KOPT-K1 (cell line): ENCODE measurements around the gene CEP250.
"Not testable (repeated sequence)": the region's sequence is repeated elsewhere in the genome, so short reads cannot be mapped to it uniquely, and the experiment has no call there.

Experiments used
- H3K27ac ChIP-seq: fragments of 200-600 bp; sonication (generic); 2 replicates; pipeline ENCODE4 v1.5.1; 2016; ENCODE audit warnings: antibody characterized with exemption, mild to moderate bottlenecking, low read depth, low read length; ENCODE audit not compliant: poor library complexity, severe bottlenecking
- H3K36me3 ChIP-seq: fragments of 200-600 bp; sonication (generic); 2 replicates; pipeline ENCODE4 v1.5.1; 2017; ENCODE audit warnings: antibody characterized with exemption, mild to moderate bottlenecking, low read length, moderate library complexity; ENCODE audit not compliant: insufficient read depth
- H3K9me3 ChIP-seq: fragments of 200-600 bp; sonication (generic); 2 replicates; pipeline ENCODE4 v1.5.1; 2017; ENCODE audit warnings: antibody characterized with exemption, low read length, mild to moderate bottlenecking; ENCODE audit not compliant: insufficient read depth, poor library complexity, severe bottlenecking

Gene CEP250

DNA sequence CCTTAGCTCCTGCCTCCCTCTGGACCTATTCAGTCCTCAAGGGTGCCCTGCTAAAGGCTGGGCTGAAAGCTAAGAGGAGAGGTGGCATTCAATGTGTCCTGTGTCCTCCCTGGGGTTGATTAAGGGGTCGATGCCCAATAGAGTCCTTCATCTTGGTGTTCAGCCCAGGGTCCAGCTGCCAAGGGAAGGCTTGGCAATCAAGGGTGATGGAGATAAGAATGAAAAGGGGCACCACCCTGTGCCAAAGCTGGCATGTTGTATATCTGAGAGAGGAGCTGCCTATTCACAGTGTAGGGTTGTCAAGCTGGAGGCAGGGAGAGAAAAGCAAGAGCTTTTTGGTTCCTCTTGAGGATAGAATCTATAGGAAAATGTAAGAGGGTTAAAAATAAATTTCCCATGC is 61.7 kb downstream of the CEP250 start:
- H3K27ac ChIP-seq = no peak overlapping the region
- H3K9me3 ChIP-seq = no peaks in the 10 kb centered on the region
- H3K36me3 ChIP-seq = peaks cover 38% of the 10 kb centered on the region

DNA sequence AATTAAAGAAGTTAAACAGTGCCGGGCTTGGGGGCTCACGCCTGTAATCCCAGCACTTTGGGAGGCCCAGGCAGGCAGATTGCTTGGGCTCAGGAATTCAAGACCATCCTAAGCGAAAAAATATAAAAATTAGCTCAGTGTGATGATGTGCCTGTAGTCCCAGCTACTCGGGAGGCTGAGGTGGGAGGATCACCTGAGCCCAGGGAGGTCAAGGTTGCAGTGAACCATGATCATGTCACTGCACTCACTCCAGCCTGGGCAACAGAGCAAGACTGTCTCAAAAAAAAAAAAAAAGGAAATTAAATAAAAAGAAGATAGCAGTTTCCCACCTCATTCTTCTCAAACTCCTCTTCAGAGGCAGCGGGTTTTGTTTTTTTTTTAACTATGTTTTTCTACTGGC is 62.4 kb downstream of the CEP250 start:
- H3K9me3 ChIP-seq, H3K27ac ChIP-seq: not testable (repeated sequence)
- H3K36me3 ChIP-seq = peaks cover 32% of the 10 kb centered on the region

DNA sequence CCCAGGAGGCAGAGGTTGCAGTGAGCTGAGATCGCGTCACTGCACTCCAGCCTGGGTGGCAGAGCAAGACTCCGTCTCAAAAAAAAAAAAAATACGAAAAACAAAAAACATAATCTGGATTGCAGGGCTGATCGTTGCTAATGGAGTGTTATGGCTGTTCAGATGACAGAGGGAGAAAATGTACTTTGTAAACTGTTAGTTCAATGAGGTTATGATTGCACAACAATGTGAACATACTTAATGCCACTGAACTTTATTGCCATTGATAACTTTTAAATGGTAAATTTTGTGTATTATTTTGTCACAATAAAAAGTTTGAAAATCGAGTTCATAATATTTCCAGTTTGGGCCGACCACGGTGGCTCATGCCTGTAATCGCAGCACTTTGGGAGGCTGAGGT is 63.6 kb downstream of the CEP250 start:
- no peaks in the 10 kb centered on the region for H3K9me3 ChIP-seq
- H3K36me3 ChIP-seq = peaks cover 20% of the 10 kb centered on the region
- no peak overlapping the region for H3K27ac ChIP-seq

DNA sequence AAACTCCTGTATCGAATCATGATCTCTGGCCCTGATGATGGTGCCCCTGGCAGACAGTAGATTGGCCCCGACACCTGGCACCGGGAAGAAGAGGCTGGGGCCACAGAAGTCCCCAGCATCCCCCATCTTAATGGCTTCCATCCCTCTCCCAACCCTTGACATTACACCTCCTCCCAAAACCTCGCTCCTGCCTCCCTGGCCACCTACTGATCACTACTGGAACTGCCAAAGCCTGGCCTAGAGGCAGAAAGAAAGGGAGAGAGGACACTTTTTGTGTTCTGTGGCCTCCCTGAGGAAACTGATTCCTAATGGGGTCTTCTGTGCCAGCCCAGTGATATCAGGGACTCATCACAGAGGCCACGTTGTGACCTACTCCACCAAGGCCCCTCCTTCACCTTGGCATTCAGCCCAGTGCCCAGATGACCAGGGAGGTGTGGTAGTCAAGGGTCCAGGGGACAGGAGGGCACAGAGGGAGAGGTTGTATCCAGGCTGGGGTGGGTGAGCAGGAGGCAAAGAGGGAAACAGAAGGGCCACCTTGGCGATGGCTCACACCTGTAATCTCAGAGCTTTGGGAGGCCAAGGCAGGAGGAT is 68.0 kb downstream of the CEP250 start:
- Histone ChIP-seq H3K27ac (no peak overlapping the region), H3K9me3 (no peaks in the 10 kb centered on the region), H3K36me3 (no peaks in the 10 kb centered on the region)

DNA sequence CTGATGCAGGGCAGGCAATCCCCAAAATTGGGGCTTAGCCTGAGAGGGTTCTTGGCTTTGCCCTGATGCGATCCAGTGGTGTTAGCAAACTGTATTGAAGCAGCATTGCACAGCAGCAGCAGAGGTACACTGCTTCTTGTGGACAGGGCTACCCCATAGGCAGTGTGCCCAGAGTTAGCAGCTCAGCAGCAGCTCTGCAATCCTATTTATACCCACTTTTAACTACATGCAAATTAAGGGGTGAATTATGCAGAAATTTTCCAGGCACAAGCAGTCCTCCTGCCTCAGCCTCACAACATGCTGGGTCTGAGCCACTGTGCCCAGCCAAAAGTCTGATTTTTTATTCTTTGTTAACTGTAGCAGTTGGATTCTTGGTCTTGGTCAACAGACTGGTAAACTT is 70.2 kb downstream of the CEP250 start:
- H3K9me3 ChIP-seq = no peaks in the 10 kb centered on the region
- no peaks in the 10 kb centered on the region for H3K36me3 ChIP-seq
- no peak overlapping the region for H3K27ac ChIP-seq

DNA sequence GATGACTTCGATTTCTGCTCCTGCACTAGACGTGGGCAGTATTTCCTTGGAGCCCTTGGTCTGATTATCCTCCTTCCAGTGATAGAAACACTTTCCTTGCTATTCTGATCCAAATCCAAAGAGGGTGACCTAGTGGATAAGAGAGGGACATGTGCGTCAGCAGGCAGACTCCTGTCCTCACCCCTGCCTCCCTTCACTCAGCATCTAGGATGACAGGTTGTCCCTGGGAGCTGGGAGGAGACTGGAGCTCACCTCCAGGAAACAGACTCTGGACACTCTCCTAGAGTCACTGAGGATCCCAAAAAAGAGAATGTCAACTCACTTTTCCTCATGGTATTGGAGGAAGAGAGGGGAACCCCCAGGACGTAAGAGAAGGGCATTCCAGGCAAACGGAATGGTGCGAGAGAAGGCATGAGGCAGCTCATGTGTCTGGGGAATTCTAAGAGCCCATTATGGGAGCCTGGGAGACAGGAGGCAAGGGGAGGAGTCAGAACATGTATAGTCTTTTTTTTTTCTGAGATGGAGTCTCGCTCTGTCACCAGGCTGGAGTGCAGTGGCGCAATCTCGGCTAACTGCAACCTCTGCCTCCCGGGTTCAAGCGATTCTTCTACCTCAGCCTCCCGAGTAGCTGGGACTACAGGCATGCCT is 71.8 kb downstream of the CEP250 start:
- Histone ChIP-seq H3K36me3 (no peaks in the 10 kb centered on the region), H3K9me3 (no peaks in the 10 kb centered on the region), H3K27ac (no peak overlapping the region)

DNA sequence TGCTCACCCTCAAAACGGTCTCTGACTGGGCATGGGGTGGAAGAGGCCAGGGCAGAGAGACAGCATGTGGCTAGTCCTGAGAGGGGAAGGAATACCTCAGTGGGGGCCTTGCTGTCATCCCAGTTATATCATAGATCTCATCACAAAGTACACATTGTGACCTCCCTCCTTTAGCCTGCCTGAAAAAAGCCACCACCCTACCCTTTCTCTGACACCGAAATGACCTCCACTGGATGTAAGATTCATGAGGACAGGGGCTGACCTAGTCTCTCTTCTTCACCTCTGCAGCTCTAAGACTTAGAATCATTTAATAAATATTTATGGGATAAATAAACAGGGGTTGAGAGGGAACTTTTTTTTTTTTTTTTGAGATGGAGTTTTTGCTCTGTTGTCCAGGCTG is 74.2 kb downstream of the CEP250 start, which contains the start of gene C20orf173:
C20orf173 (minus strand) TSS at position 101 of the 400 bp plus-strand sequence. CDS start 279 bp downstream, outside the sequence.
- H3K36me3 ChIP-seq = no peaks in the 10 kb centered on the region
- no peak within 1 kb of the TSS for H3K27ac ChIP-seq
- H3K9me3 ChIP-seq = no peaks in the 10 kb centered on the region

DNA sequence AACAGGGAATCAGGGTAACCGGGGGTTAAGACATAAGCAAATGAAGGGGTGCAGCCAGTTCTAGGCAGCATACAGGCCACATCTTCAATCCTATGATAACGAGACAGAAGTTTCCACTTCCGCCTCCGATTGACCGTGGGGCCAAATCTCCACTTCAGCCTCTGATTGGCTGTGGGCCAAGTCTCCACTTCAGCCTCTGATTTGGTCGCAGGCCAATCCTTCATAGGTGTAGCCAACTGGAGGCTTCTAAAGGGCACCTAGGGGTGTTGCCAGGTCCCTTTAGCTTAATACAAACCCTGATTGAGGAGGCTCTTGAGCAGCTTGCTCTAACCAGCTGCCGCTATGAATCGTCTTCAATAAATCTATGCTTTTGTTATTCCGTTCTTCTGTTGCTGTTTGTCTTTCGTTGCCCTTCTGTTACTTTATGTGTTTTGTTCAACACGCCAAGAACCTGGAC is 84.4 kb downstream of the CEP250 start:
- Histone ChIP-seq H3K9me3 (no peaks in the 10 kb centered on the region), H3K27ac (no peak overlapping the region), H3K36me3 (peaks cover 12% of the 10 kb centered on the region; the same call in 1 of the 2 replicates)

DNA sequence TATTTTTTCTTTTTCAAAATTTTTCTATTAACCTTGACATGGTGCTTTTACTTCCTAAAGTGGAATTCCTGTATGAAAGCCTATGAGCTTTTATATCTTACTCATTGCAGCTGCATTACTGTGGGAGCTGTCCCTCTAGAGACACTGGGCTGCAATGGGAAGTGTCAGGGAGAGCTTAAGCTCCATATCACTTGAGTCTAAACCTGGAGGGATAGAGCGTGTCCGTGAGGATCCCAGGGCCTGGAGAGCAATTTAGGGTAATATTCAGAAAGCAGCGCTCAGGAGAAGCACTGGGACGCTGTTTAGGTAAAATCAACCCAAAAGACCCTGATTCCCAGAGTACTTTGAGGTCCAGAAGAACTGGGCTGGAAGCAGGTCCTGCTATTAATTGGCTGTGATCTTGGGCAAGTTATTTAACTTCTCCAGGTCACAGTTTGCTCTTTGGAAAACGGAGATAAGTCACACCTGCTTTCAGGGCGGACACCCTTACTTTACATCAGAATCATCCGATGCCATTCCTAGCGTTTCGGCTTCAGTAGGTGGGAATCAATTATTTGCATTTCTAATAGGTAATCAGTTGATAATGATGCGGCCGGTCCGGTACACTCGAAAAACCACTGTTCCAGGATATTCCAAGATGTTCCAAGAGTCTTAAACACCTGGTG is 85.9 kb downstream of the CEP250 start:
- Histone ChIP-seq H3K36me3 (peaks cover 22% of the 10 kb centered on the region; the same call in 1 of the 2 replicates), H3K9me3 (no peaks in the 10 kb centered on the region), H3K27ac (peak overlapping the region; percentile 64)

DNA sequence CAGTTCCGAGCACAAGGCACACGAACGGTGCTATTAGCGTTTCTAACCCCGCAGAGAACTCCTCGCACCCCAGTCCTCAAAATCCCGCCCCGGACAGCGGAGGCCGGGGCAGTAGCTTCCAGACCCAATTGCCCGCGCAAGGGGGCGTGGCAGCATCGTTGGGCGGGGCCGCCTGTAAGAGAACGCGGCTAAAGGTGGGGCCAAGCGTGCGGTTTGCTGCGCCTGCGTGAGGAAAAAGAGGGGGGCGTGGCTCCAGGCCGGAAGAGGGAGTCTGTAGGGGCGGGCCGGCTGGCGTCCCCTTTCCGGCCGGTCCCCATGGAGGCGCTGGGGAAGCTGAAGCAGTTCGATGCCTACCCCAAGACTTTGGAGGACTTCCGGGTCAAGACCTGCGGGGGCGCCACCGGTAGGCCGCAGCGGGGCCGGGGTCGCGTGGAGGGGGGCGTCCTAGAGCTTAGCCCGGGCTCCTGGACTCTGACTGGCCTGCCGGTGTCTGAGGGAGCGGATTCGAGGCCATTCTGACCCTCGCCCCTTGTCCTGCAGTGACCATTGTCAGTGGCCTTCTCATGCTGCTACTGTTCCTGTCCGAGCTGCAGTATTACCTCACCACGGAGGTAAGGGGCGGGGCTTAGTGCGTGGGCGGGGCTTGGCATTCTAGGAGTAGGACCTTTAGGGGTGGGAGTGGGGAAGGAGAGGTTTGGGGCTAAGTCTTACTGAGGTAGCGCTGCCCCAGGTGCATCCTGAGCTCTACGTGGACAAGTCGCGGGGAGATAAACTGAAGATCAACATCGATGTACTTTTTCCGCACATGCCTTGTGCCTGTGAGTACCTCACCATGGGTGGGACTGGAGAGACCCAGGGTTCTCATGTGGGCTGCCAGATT is 86.6 kb downstream of the CEP250 start, which contains the start of gene ERGIC3:
ERGIC3 (plus strand) TSS at position 296 of the 880 bp plus-strand sequence; CDS start at position 316, 20 bp downstream.
- Histone ChIP-seq H3K9me3 (no peaks in the 10 kb centered on the region), H3K27ac (peak within 1 kb of the TSS; percentile 64), H3K36me3 (peaks cover 29% of the 10 kb centered on the region; the same call in 1 of the 2 replicates)

DNA sequence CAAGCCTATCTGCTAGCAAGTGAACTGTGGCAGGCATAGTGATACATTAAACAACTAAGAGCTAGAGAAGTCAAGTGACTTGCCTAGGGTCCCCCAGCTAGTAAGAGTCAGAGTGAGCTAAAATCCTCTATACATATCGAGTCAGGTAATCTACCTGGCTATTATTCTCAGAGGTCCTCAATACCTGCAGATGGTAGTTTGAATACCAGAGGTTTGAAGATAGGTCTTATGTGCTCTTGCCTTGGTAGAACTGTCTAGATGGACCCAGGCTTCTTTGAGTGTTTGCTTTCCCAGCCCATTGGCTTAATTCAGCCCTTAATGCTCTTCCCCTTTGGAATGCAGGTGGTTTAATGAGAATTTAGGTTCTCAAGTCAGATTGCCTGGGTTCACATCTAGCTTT is 87.6 kb downstream of the CEP250 start:
- Histone ChIP-seq H3K27ac (no peak overlapping the region), H3K36me3 (peaks cover 37% of the 10 kb centered on the region; the same call in 1 of the 2 replicates), H3K9me3 (no peaks in the 10 kb centered on the region)

DNA sequence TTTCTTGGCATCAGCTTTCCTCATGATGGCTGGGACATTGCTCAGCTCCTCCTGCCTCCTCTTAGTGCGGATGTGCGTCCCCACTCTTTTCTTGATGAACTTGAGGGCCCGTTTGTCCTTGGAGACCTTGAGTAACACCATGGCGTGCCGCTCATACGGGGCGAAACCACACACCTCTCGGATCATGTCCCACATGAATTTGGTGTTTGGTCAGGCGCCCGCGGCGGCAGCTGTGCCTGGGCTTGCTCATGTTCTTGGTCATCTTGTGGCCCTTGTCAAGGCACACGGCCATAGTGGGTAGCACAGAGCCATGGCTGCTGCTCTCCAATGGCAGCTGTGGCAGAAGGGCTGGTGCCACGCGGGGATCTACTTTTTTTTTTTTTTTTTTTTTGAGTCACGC is 89.0 kb downstream of the CEP250 start:
- Histone ChIP-seq H3K9me3 (no peaks in the 10 kb centered on the region), H3K36me3 (peaks cover 52% of the 10 kb centered on the region), H3K27ac (no peak overlapping the region)

DNA sequence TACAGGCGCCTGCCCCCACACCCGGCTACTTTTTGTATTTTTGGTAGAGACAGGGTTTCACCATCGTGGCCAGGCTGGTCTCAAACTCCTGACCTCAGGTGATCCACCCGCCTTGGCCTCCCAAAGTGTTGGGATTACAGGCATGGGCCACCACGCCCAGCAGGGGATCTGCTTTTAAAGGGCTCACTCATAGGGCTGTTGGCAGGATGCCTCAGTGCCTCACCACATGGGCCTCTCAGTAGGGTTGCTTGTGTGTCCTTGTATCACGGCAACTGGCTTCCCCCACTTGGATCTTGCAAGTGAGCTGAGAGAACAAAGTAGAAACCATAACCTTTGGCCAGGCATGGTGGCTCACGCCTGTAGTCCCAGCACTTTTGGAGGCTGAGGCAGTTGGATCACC is 89.5 kb downstream of the CEP250 start:
- H3K36me3 ChIP-seq = peaks cover 57% of the 10 kb centered on the region
- not testable (repeated sequence) for H3K9me3 ChIP-seq

DNA sequence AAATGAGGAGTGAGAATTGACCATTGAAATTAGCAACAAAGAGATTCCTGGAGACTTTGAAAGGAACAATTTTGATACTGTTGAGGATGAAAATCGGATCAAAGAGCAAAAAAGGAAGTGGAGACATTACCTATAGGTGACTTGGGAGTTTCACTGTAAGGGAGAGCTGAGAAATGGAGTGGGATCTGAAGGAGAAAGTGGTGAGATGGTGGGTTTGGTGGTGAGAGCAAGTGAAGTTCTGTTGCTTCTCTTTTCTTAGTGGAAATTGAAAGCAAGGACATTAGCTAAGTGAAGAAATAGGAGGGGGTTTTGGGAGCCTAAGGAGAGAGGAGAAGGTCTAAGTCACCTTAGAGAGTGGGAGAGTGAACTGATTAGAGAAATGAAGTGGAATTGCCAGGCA is 90.7 kb downstream of the CEP250 start:
- peaks cover 68% of the 10 kb centered on the region for H3K36me3 ChIP-seq

More for the DNA sequence above, 89.5 kb downstream of the CEP250 start:
- not testable (repeated sequence) for H3K27ac ChIP-seq

DNA sequence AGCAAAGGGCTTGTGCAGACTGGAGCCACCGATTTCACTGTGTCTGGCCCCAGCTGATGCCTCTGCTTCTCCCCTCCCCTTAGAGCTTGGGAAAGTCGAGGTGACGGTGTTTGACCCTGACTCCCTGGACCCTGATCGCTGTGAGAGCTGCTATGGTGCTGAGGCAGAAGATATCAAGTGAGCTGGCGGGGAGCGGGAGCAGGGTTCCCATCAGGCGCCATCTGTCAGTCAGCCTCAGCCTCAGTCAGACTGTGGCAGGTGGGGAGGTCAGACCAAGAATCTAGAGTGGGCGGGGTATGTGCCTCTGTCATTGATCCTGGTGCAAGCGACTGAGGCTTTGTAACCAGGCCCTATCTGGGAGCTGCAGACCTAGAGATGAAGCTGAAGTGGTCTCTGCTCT is 91.9 kb downstream of the CEP250 start:
- no peak overlapping the region for H3K27ac ChIP-seq
- H3K36me3 ChIP-seq = peaks cover 80% of the 10 kb centered on the region
- H3K9me3 ChIP-seq = no peaks in the 10 kb centered on the region

More for the DNA sequence above, 90.7 kb downstream of the CEP250 start:
- Histone ChIP-seq H3K27ac (no peak overlapping the region), H3K9me3 (no peaks in the 10 kb centered on the region)
